ENCODE results near the gene CCDC30.

GRCh38 chr1:42427240-42427639 lies 35.8 kb upstream of the CCDC30 start:
- no peak for TF ChIP-seq CTCF (IDR thresholded peaks at IDR 0.05)
- no peak for TF ChIP-seq POLR2A (IDR thresholded peaks at IDR 0.05)
- TF ChIP-seq EP300 (IDR thresholded peaks at IDR 0.05; ENCODE audit: low read depth) = no peak
- no peak for TF ChIP-seq POLR2AphosphoS5 (IDR thresholded peaks at IDR 0.05)

Measured in transverse colon (tissue), 4 donors.